AG09319 (cell line): ENCODE results near the gene LRRC74A.

Experiments used
- DNase-seq: peaks from one replicate; pipeline ENCODE4 v3.0.0-alpha.2; 2010; ENCODE audit warnings: low read depth; ENCODE audit errors: extremely low read depth
- CTCF ChIP-seq: IDR thresholded peaks from 2 replicates; pipeline ENCODE4 v1.5.1; 2011; ENCODE audit warnings: low read depth, mild to moderate bottlenecking, inconsistent platforms, low read length, moderate library complexity

LRRC74A gene

GRCh38 chr14:76808990-76809389, 17.2 kb upstream of the LRRC74A start:
- no peak for DNase-seq
- no peak for TF ChIP-seq CTCF

- TF ChIP-seq CTCF: no peak
- no peak for DNase-seq
These were observed 15.7 kb upstream of the LRRC74A start for GRCh38 chr14:76810525-76810924.

- DNase-seq: peak; percentile 18
- peak; percentile 69 for TF ChIP-seq CTCF
These were observed 15.2 kb upstream of the LRRC74A start for GRCh38 chr14:76810953-76811400.

GRCh38 chr14:76811561-76811960, 14.6 kb upstream of the LRRC74A start:
- no peak for DNase-seq
- no peak for TF ChIP-seq CTCF

GRCh38 chr14:76812093-76812421, 14.2 kb upstream of the LRRC74A start:
- no peak for DNase-seq
- TF ChIP-seq CTCF: no peak

GRCh38 chr14:76812422-76813383, 13.5 kb upstream of the LRRC74A start, which contains the start of gene ANGEL1:
ANGEL1 (minus strand) TSS chr14:76812882; CDS start chr14:76812827, 55 bp downstream.
- DNase-seq: peak; percentile 78
- TF ChIP-seq CTCF: no peak
